Glutamatergic neuron (in vitro differentiated cells): ENCODE results near the gene THUMPD3. TPM values are rescaled to one million over a fixed set of nuclear protein-coding genes. Genes with fewer than 3 reads are reported as not detected.

Experiments
- DNase-seq: peaks from one replicate; pipeline ENCODE4 v3.0.0; 2022
- H3K27ac Mint-ChIP-seq: one replicate; pipeline ENCODE4 v1.8.0; 2020; ENCODE audit warnings: mild to moderate bottlenecking, mixed read lengths, inconsistent platforms; ENCODE audit not compliant: unreplicated experiment
- H3K27me3 Mint-ChIP-seq: one replicate; pipeline ENCODE4 v1.8.0; 2020; ENCODE audit warnings: mild to moderate bottlenecking, moderate library complexity, mixed read lengths, inconsistent platforms; ENCODE audit not compliant: unreplicated experiment
- H3K36me3 Mint-ChIP-seq: one replicate; pipeline ENCODE4 v1.8.0; 2020; ENCODE audit warnings: mild to moderate bottlenecking, mixed read lengths, inconsistent platforms; ENCODE audit not compliant: unreplicated experiment
- H3K4me1 Mint-ChIP-seq: one replicate; pipeline ENCODE4 v1.8.0; 2020; ENCODE audit warnings: mild to moderate bottlenecking, low read depth, mixed read lengths, inconsistent platforms; ENCODE audit not compliant: unreplicated experiment
- H3K4me3 Mint-ChIP-seq: one replicate; pipeline ENCODE4 v1.8.0; 2020; ENCODE audit warnings: mild to moderate bottlenecking, mixed read lengths, inconsistent platforms; ENCODE audit not compliant: unreplicated experiment
- H3K9me3 Mint-ChIP-seq: one replicate; pipeline ENCODE4 v1.8.0; 2020; ENCODE audit warnings: mild to moderate bottlenecking, moderate library complexity, mixed read lengths, inconsistent platforms; ENCODE audit not compliant: unreplicated experiment
- total RNA-seq: library from RNA; stranded (reverse); fragmentation: NEBNext Ultra II Directional; extraction: Animal tissue kit (Norgen Biotek cat#: 25700); gene quantifications from one replicate; pipeline ENCODE4 v1.2.1, GENCODE V29; 2021; ENCODE audit not compliant: unreplicated experiment
- TF ChIP-seq, protein P1 (sequence below): fragments of 200-600 bp; sonication (generic); IDR thresholded peaks from one replicate; pipeline ENCODE4 v1.5.0; 2021; ENCODE audit not compliant: partially characterized antibody, unreplicated experiment

THUMPD3 gene
- total RNA-seq, 1 donor from 2014 or later: 50.2 TPM

DNA sequence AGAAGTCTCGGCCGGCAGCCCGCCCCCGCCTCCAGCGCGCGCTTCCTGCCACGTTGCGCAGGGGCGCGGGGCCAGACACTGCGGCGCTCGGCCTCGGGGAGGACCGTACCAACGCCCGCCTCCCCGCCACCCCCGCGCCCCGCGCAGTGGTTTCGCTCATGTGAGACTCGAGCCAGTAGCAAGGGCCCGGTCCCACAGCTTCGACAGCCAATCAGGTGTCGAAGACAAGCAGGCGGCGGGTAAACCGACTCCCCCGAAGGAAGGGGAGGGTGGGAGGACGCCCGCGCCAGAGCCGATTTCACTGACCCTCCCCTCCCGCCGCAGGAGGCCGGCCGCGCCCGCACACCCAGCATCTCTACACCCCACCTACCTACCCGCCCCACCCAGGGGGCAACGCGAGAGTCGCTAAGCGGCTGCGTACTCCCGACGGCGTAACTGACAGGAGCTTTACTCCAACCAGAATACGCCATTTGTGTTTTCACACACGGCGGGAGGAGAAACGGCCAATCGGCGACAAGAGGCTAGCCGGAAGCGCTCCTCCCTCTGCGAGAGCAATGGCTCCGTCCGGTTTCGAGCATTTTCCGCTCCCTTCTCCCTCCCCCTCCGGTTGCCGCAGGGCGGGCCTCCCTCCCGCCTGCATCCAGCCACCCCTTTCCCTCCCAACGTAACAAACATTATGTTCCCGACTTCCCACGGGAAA, 33.9 kb downstream of the THUMPD3 start:
- Mint-ChIP-seq H3K4me1 (peaks cover 33% of the 10 kb centered on the region), H3K36me3 (no peaks in the 10 kb centered on the region), H3K4me3 (peak overlapping the region; percentile 94), H3K27ac (peak overlapping the region; percentile 98), H3K9me3 (peaks cover 35% of the 10 kb centered on the region), H3K27me3 (peaks cover 36% of the 10 kb centered on the region)
- TF ChIP-seq, protein P1, sequence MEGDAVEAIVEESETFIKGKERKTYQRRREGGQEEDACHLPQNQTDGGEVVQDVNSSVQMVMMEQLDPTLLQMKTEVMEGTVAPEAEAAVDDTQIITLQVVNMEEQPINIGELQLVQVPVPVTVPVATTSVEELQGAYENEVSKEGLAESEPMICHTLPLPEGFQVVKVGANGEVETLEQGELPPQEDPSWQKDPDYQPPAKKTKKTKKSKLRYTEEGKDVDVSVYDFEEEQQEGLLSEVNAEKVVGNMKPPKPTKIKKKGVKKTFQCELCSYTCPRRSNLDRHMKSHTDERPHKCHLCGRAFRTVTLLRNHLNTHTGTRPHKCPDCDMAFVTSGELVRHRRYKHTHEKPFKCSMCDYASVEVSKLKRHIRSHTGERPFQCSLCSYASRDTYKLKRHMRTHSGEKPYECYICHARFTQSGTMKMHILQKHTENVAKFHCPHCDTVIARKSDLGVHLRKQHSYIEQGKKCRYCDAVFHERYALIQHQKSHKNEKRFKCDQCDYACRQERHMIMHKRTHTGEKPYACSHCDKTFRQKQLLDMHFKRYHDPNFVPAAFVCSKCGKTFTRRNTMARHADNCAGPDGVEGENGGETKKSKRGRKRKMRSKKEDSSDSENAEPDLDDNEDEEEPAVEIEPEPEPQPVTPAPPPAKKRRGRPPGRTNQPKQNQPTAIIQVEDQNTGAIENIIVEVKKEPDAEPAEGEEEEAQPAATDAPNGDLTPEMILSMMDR: no peak
- peak; percentile 96 for DNase-seq

DNA sequence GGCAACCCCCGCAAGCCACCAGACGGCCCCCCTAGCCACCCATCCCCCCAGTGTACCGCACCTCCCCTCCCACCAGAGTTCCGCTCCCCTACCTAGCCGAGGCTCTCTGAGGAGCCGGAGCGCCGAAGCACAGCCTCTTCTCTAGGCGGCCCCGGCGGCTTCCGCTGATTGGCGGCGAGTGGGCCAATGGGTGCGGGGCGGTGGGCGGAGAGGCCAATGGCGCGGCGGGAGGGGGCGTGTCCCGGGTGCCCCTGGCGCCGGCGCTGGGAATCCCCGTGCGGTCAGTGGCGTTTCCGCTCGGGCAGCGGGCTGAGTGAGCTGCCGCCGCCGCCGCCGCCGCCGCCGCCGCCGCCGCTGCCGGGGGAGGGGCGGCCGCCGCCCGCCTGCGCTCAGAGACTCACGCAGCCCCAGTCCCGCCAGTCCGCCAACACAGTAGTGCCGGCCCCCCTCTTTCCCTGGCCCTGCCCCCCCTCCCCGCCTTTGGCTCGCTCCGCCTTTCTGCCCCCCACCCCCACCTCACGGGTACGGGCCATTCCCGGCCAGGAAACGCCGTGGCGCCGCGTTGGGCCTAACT, 34.6 kb downstream of the THUMPD3 start, which contains the start of gene SETD5:
SETD5 (plus strand) TSS at position 284 of the 574 bp plus-strand sequence. CDS start 31,324 bp downstream, outside the sequence.
- peak; percentile 100 for DNase-seq
- peaks cover 36% of the 10 kb centered on the region for H3K27me3 Mint-ChIP-seq
- TF ChIP-seq, protein P1: no peak
- peak within 1 kb of the TSS; percentile 96 for H3K4me3 Mint-ChIP-seq
- H3K27ac Mint-ChIP-seq: peak within 1 kb of the TSS; percentile 100
- H3K4me1 Mint-ChIP-seq: peaks cover 33% of the 10 kb centered on the region
- H3K36me3 Mint-ChIP-seq: no peaks in the 10 kb centered on the region
- peaks cover 35% of the 10 kb centered on the region for H3K9me3 Mint-ChIP-seq

DNA sequence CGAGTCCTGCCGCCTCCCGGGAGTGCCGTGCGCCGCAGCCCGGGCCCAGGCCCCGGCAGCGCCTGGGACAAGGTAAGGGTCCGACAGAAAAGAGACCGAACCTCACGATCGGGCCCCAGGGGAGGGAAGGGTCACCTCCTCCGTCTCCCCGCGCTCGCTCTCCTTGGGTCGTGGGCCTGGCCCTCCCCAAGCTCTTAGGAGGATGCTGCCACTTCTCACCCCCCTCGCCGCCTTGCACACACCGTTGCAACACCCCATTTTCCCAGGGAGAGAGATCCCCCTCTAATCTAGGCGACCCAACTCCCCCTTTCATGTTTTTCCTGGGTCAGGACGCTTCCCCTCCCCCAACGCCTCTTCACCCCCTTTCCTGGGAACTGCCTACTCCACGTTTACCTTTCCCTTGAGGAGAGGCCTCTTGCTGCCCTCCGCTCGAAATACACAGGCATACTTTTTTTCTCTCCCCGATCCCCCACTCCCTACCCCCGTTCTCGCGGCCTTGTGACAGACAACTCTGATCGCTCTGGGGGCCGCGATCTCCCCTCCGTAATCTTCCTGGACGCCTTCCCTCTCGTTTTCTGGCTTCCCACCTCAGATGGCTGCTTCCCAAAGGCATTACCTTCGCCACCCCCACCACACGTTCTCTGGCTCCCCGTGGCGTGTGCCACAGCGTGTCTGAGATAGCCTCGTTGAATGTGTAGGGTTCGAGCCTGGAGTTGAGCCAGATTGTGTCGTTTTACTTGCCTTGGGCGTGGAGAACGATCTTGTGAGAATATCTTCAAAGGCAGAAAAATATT, 35.2 kb downstream of the THUMPD3 start:
- peaks cover 35% of the 10 kb centered on the region for H3K4me1 Mint-ChIP-seq
- peak; percentile 21 for DNase-seq
- H3K36me3 Mint-ChIP-seq: no peaks in the 10 kb centered on the region
- peak overlapping the region; percentile 96 for H3K4me3 Mint-ChIP-seq
- peaks cover 36% of the 10 kb centered on the region for H3K27me3 Mint-ChIP-seq
- peaks cover 38% of the 10 kb centered on the region for H3K9me3 Mint-ChIP-seq
- peak overlapping the region; percentile 100 for H3K27ac Mint-ChIP-seq
- TF ChIP-seq, protein P1: no peak

DNA sequence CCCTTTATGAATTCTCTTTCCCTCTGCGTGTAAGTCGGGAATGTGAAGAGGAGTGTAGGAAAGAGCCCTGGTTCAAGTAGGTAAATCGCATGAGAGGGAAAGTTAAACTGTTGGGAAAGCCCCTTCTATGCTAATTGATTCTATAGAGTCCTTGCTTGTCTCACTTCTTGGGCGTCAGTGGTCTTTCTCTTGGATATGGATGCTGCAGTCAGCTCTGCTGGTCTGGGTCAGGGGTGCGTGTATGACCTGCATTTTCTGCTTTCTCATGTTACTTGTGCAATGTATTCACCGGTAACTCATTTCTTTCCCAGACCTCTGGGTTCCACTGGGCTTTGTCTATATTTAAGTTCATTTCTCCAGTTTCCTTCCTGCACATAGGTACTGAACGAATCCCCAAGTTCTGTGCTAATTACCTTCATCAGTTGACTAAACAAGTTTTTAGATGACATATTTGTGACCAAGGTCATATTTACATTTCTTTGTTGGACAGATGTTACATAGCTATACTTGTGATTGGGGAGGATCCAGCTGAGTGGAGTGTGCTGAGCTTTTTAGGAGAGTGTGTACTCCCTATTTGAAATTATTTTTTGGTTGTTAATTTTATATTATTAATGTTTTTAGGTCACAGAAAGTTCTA, 36.0 kb downstream of the THUMPD3 start:
- no peaks in the 10 kb centered on the region for H3K36me3 Mint-ChIP-seq
- peak overlapping the region; percentile 100 for H3K27ac Mint-ChIP-seq
- peak overlapping the region; percentile 96 for H3K4me3 Mint-ChIP-seq
- peaks cover 36% of the 10 kb centered on the region for H3K27me3 Mint-ChIP-seq
- no peak for DNase-seq
- peaks cover 38% of the 10 kb centered on the region for H3K9me3 Mint-ChIP-seq
- peaks cover 32% of the 10 kb centered on the region for H3K4me1 Mint-ChIP-seq
- TF ChIP-seq, protein P1: no peak
